GM08714 (cell line): ENCODE results near the gene PKP3.
"Not testable (repeated sequence)": the region's sequence is repeated elsewhere in the genome, so short reads cannot be mapped to it uniquely, and the experiment has no call there.

Experiments
- H3K4me3 ChIP-seq: fragments of 200-500 bp; sonication (Bioruptor generic); 2 replicates; pipeline ENCODE4 v1.5.1; 2014; ENCODE audit warnings: mild to moderate bottlenecking, low read length, inconsistent platforms
- ZNF274 ChIP-seq: IDR thresholded peaks from 2 replicates; pipeline ENCODE4 v1.6.1; 2012; ENCODE audit warnings: mild to moderate bottlenecking, low read depth, low read length

Gene PKP3, protein sequence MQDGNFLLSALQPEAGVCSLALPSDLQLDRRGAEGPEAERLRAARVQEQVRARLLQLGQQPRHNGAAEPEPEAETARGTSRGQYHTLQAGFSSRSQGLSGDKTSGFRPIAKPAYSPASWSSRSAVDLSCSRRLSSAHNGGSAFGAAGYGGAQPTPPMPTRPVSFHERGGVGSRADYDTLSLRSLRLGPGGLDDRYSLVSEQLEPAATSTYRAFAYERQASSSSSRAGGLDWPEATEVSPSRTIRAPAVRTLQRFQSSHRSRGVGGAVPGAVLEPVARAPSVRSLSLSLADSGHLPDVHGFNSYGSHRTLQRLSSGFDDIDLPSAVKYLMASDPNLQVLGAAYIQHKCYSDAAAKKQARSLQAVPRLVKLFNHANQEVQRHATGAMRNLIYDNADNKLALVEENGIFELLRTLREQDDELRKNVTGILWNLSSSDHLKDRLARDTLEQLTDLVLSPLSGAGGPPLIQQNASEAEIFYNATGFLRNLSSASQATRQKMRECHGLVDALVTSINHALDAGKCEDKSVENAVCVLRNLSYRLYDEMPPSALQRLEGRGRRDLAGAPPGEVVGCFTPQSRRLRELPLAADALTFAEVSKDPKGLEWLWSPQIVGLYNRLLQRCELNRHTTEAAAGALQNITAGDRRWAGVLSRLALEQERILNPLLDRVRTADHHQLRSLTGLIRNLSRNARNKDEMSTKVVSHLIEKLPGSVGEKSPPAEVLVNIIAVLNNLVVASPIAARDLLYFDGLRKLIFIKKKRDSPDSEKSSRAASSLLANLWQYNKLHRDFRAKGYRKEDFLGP

GRCh38 chr11:394034-394857 is at the start of gene PKP3:
TSS of gene PKP3 (plus strand) at chr11:394209. CDS start at chr11:394293, 84 bp downstream.
- no peak within 1 kb of the TSS for H3K4me3 ChIP-seq
- no peak for TF ChIP-seq ZNF274

GRCh38 chr11:344836-345578 is 49.0 kb upstream of the PKP3 start:
- H3K4me3 ChIP-seq: no peak overlapping the region
- TF ChIP-seq ZNF274: no peak

GRCh38 chr11:346529-346928 is 47.5 kb upstream of the PKP3 start:
- TF ChIP-seq ZNF274: no peak
- H3K4me3 ChIP-seq: no peak overlapping the region

GRCh38 chr11:349270-349954 is 44.6 kb upstream of the PKP3 start:
- H3K4me3 ChIP-seq: not testable (repeated sequence)

GRCh38 chr11:350033-350722 is 43.8 kb upstream of the PKP3 start:
- H3K4me3 ChIP-seq: not testable (repeated sequence)

- no peak overlapping the region; the same call in 1 of the 2 replicates for H3K4me3 ChIP-seq
- TF ChIP-seq ZNF274: no peak
Observed at GRCh38 chr11:350723-351255, 43.2 kb upstream of the PKP3 start.

DNA sequence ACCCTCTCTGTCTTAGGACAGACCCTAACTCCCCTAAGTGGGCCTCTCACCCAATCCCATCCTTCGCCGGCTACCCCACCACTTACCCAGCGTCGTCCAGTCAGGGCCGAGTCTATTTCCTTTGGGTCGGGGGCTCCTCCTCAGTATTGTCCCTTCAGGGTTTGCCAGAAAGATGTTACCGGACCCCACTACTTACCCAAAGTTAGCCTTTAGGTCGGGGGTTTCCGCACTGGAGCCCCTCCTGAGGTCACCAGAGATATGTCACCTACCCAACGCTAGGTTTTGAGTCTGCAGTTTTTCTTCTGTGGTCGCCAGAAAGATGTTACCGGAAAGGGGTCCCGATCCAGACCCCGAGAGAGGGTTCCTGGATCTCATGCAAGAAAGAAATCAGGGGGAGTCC is 42.6 kb upstream of the PKP3 start:
- no peak overlapping the region for H3K4me3 ChIP-seq
- no peak for TF ChIP-seq ZNF274

DNA sequence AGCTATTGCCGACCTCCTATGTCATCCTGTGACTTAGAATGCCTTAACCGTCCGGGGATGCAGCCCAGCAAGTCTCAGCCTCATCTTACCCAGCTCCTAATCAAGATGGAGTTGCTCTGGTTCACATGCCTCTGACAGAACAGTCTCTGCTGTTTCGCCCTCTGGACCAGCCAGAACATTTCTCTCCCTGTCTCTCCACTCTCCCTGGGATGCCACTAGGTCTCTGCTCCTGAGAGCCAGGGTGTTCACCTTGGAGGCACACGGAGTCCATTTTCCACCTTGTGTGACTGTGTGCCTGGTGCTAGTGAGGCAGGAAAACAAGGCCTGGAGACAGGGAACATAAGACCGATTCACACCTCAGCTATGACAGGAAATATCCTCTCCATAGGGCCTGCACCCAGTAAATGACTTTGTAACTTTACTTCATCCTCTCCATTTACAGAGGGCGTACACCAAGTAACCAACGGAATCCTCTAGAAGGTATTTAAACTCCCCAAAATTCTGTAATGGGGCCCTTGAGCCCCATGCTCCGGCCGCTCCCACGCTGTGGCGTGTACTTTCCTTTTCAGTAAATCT is 41.5 kb upstream of the PKP3 start:
- no peak overlapping the region for H3K4me3 ChIP-seq

DNA sequence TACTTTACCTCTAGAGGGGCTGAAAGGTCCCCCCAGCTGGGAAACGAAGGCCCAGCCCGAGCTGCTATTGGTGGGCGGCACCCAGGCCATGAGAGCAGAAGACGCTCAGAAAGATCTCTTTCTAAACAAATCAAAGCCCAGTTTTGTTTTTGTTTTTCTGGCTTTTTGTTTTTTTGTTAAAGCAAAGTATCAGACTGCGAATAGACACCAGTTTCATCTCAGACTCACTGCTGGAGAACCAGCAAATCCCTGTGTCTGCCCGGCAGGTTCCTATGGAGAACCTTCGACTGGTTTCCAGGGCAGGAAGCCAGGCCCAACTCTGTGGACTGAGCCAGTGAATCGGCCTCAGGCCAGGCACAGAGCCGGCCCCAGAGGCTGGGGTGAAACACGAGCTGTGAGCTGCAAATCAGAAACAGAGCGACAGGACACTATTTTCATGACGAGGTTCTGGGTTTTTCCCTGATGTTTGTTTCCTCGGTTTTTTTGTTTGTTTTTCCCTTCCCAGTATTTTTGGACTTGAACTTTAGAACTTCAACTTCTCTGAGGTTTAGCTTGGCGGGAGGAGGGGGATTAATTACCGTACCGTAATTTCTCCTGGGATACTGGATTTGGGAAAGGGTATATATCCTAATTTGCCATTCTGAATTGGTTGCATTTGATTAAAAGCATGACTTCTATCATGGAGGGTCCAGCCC is 40.7 kb upstream of the PKP3 start:
- no peak for TF ChIP-seq ZNF274
- no peak overlapping the region for H3K4me3 ChIP-seq

More for the DNA sequence above, 41.5 kb upstream of the PKP3 start:
- TF ChIP-seq ZNF274: no peak

- TF ChIP-seq ZNF274: no peak
- H3K4me3 ChIP-seq: peak overlapping the region; percentile 29; the same call in 1 of the 2 replicates
Observed at GRCh38 chr11:355581-356458, 38.2 kb upstream of the PKP3 start.

- no peak overlapping the region for H3K4me3 ChIP-seq
- TF ChIP-seq ZNF274: no peak
Observed at GRCh38 chr11:356610-357009, 37.4 kb upstream of the PKP3 start.
